GM23338 (cell line): Measurements from ENCODE around the gene ACTBL2. TPM values are rescaled to one million over a fixed set of nuclear protein-coding genes. Genes with fewer than 3 reads are reported as not detected.

Experiments
- ATAC-seq: fragments of 200-7000 bp; cut with Tn5 transposase; 3 replicates; pipeline ENCODE4 v1.9.1; 2020
- DNase-seq: peaks from one replicate; pipeline ENCODE4 v3.0.0-alpha.2; 2015; ENCODE audit warnings: low spot score
- H2AFZ ChIP-seq: fragments of 200-600 bp; sonication (generic); 2 replicates; pipeline ENCODE4 v1.8.0; 2016; ENCODE audit warnings: antibody characterized with exemption, mild to moderate bottlenecking, moderate library complexity
- H3F3A ChIP-seq: fragments of 200-600 bp; sonication (generic); replicated peaks from 2 replicates; pipeline ENCODE4 v1.8.0; 2017; ENCODE audit warnings: antibody characterized with exemption, mixed run types, low read depth
- H3K27ac ChIP-seq: fragments of 200-600 bp; sonication (generic); 2 replicates; pipeline ENCODE4 v1.6.1; 2016; ENCODE audit warnings: low read depth
- H3K27me3 ChIP-seq: fragments of 200-600 bp; sonication (generic); 2 replicates; pipeline ENCODE4 v1.8.0; 2016; ENCODE audit warnings: mild to moderate bottlenecking, mixed run types, moderate library complexity; ENCODE audit not compliant: insufficient read depth
- H3K36me3 ChIP-seq: fragments of 200-600 bp; sonication (generic); 2 replicates; pipeline ENCODE4 v1.8.0; 2016; ENCODE audit warnings: mild to moderate bottlenecking; ENCODE audit not compliant: insufficient read depth
- H3K4me1 ChIP-seq: fragments of 200-600 bp; sonication (generic); 2 replicates; pipeline ENCODE4 v1.8.0; 2016; ENCODE audit warnings: mild to moderate bottlenecking, moderate library complexity; ENCODE audit not compliant: insufficient read depth
- H3K4me2 ChIP-seq: fragments of 200-600 bp; sonication (generic); 2 replicates; pipeline ENCODE4 v1.7.1; 2017; ENCODE audit warnings: mixed run types
- H3K4me3 ChIP-seq: fragments of 200-600 bp; sonication (generic); 2 replicates; pipeline ENCODE4 v1.6.1; 2016; ENCODE audit warnings: mixed run types
- H3K79me2 ChIP-seq: fragments of 200-600 bp; sonication (generic); replicated peaks from 2 replicates; pipeline ENCODE4 v1.8.0; 2017; ENCODE audit warnings: mild to moderate bottlenecking; ENCODE audit not compliant: insufficient read depth
- H3K9me2 ChIP-seq: fragments of 200-600 bp; sonication (generic); 2 replicates; pipeline ENCODE4 v1.8.0; 2017; ENCODE audit not compliant: insufficient read depth
- H4K20me1 ChIP-seq: fragments of 200-600 bp; sonication (generic); replicated peaks from 2 replicates; pipeline ENCODE4 v1.8.0; 2017; ENCODE audit warnings: mild to moderate bottlenecking; ENCODE audit not compliant: insufficient read depth
- H3K27ac Mint-ChIP-seq: 2 replicates; pipeline ENCODE4 v1.8.0; 2020; ENCODE audit warnings: inconsistent platforms, mild to moderate bottlenecking, moderate library complexity, mixed read lengths
- H3K27me3 Mint-ChIP-seq: 3 replicates; pipeline ENCODE4 v1.8.0; 2022; ENCODE audit warnings: low read depth, mild to moderate bottlenecking, moderate library complexity, mixed read lengths, inconsistent platforms; ENCODE audit not compliant: insufficient read depth, poor library complexity
- H3K36me3 Mint-ChIP-seq: 3 replicates; pipeline ENCODE4 v1.8.0; 2021; ENCODE audit warnings: low read depth, mild to moderate bottlenecking, inconsistent platforms, moderate library complexity, mixed read lengths
- H3K4me1 Mint-ChIP-seq: 3 replicates; pipeline ENCODE4 v1.8.0; 2020; ENCODE audit warnings: mild to moderate bottlenecking, inconsistent platforms, mixed read lengths
- H3K4me3 Mint-ChIP-seq: 3 replicates; pipeline ENCODE4 v1.8.0; 2021; ENCODE audit warnings: moderate library complexity, mild to moderate bottlenecking, inconsistent platforms, mixed read lengths
- H3K9me3 Mint-ChIP-seq: 3 replicates; pipeline ENCODE4 v1.8.0; 2020; ENCODE audit warnings: moderate library complexity, mild to moderate bottlenecking, inconsistent platforms, mixed read lengths
- EZH2phosphoT487 ChIP-seq: fragments of 200-600 bp; sonication (generic); IDR thresholded peaks from one replicate; pipeline ENCODE4 v1.8.1; 2018; ENCODE audit warnings: antibody characterized with exemption; ENCODE audit not compliant: unreplicated experiment
- JUNB ChIP-seq: IDR thresholded peaks from one replicate; pipeline ENCODE4 v1.6.1; 2016; ENCODE audit warnings: antibody characterized with exemption; ENCODE audit not compliant: unreplicated experiment
- NANOG ChIP-seq: IDR thresholded peaks from 2 replicates; pipeline ENCODE4 v1.6.1; 2016; ENCODE audit warnings: antibody characterized with exemption, borderline replicate concordance
- STAT1 ChIP-seq: IDR thresholded peaks from one replicate; pipeline ENCODE4 v1.6.1; 2016; ENCODE audit warnings: antibody characterized with exemption; ENCODE audit not compliant: unreplicated experiment
- ZNF114 ChIP-seq: fragments of 250-450 bp; sonication (Bioruptor Pico); IDR thresholded peaks from 2 replicates; pipeline ENCODE4 v1.5.0; 2020; ENCODE audit warnings: mild to moderate bottlenecking, moderate library complexity
- ZNF462 ChIP-seq: fragments of 250-450 bp; sonication (Bioruptor Pico); IDR thresholded peaks from 2 replicates; pipeline ENCODE4 v1.5.0; 2020; ENCODE audit warnings: mild to moderate bottlenecking, moderate library complexity
- polyA plus RNA-seq: library from polyadenylated mRNA; unstranded; fragments of >200 nt; fragmentation: Nextera tagmentation; extraction: Ambion mirVana; gene quantifications from 2 replicates; pipeline ENCODE4 v1.2.1, GENCODE V29; 2016
- total RNA-seq: library from RNA; depleted of rRNA; stranded (reverse); fragments of >200 nt; shearing (Covaris generic); gene quantifications from 2 replicates; pipeline ENCODE4 v1.2.3, GENCODE V29; 2014
- TF ChIP-seq, protein P1 (sequence below), 2 experiments: fragments of 200-600 bp in 1 of 2; sonication (generic) in 1 of 2; conservative IDR thresholded peaks; 2 replicates each; pipeline versions ENCODE4 v1.5.1 to v1.6.1; 2016 to 2017; ENCODE audit warnings: antibody characterized with exemption in 2 of 2, low read depth in 2 of 2, mild to moderate bottlenecking in 2 of 2, moderate library complexity in 1 of 2

ACTBL2 gene
- total and polyA plus RNA-seq, 2 experiments from 2014 or later, result not detected

GRCh38 chr5:57441557-57441956 is 41.1 kb downstream of the ACTBL2 start (continued):
- TF ChIP-seq, protein P1, sequence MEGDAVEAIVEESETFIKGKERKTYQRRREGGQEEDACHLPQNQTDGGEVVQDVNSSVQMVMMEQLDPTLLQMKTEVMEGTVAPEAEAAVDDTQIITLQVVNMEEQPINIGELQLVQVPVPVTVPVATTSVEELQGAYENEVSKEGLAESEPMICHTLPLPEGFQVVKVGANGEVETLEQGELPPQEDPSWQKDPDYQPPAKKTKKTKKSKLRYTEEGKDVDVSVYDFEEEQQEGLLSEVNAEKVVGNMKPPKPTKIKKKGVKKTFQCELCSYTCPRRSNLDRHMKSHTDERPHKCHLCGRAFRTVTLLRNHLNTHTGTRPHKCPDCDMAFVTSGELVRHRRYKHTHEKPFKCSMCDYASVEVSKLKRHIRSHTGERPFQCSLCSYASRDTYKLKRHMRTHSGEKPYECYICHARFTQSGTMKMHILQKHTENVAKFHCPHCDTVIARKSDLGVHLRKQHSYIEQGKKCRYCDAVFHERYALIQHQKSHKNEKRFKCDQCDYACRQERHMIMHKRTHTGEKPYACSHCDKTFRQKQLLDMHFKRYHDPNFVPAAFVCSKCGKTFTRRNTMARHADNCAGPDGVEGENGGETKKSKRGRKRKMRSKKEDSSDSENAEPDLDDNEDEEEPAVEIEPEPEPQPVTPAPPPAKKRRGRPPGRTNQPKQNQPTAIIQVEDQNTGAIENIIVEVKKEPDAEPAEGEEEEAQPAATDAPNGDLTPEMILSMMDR (conservative IDR thresholded peaks at IDR 0.05; ENCODE audit: low read depth in 2 of 2), result no peak
- TF ChIP-seq NANOG, result no peak

DNA sequence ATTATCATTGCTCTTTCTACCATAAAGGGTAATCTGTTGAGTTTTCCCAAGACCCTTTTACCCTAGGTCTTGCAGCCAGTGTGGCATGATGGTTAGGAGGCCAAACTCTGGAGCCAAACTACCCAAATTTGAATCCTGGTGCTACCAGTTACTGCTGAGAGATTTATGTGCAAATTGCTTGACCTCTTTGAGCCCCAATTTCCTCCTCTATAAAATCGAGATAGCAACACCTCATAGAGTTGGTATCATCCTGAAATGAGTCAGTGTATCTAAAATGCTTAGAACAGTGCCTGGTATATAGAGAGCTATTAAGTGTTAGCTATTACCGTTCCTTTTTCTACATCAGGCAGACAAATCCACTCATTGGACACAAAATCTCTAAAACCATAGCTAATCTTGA is 43.0 kb downstream of the ACTBL2 start:
- TF ChIP-seq JUNB (no peak), ZNF462 (CRISPR knock-in tag) (no peak), EZH2phosphoT487 (no peak), STAT1 (no peak), ZNF114 (CRISPR knock-in tag) (no peak)
- TF ChIP-seq, protein P1 (conservative IDR thresholded peaks at IDR 0.05; ENCODE audit: low read depth in 2 of 2), result no peak
- Histone ChIP-seq H3K27me3 (no peaks in the 10 kb centered on the region), H3K4me1 (no peaks in the 10 kb centered on the region), H3K79me2 (no peaks in the 10 kb centered on the region), H2AFZ (no peak overlapping the region), H3K4me3 (no peak overlapping the region), H4K20me1 (no peaks in the 10 kb centered on the region), H3K27ac (no peak overlapping the region), H3K9me2 (peaks cover 6% of the 10 kb centered on the region), H3F3A (no peaks in the 10 kb centered on the region), H3K36me3 (no peaks in the 10 kb centered on the region), H3K4me2 (no peak overlapping the region)
- Mint-ChIP-seq H3K27me3 (peaks cover 2% of the 10 kb centered on the region), H3K27ac (no peak overlapping the region), H3K4me1 (no peaks in the 10 kb centered on the region), H3K4me3 (no peak overlapping the region), H3K9me3 (no peaks in the 10 kb centered on the region), H3K36me3 (no peaks in the 10 kb centered on the region)
- no peak for ATAC-seq
- DNase-seq, result no peak
